ENCODE results near the gene SLC25A38.

SLC25A38 gene

GRCh38 chr3:39388741-39389248, 5.6 kb downstream of the SLC25A38 start:
- Histone ChIP-seq H3K4me1 (ENCODE audit: control insufficient read depth, insufficient read depth, low read length) (peaks cover 13% of the 10 kb centered on the region), H3K36me3 (ENCODE audit: control insufficient read depth, insufficient read depth, low read length) (peaks cover 48% of the 10 kb centered on the region), H3K27me3 (ENCODE audit: control insufficient read depth, insufficient read depth, low read length) (no peaks in the 10 kb centered on the region), H3K9me3 (ENCODE audit: control insufficient read depth, insufficient read depth, low read depth, low read length) (no peaks in the 10 kb centered on the region), H3K27ac (ENCODE audit: low read depth, low read length) (no peak overlapping the region), H3K4me3 (ENCODE audit: low read depth, low read length) (no peak overlapping the region), H3K9ac (ENCODE audit: low read length) (no peak overlapping the region)

- Histone ChIP-seq H3K36me3 (ENCODE audit: control insufficient read depth, insufficient read depth, low read length) (peaks cover 62% of the 10 kb centered on the region), H3K9ac (ENCODE audit: low read length) (no peak overlapping the region), H3K27ac (ENCODE audit: low read depth, low read length) (no peak overlapping the region), H3K27me3 (ENCODE audit: control insufficient read depth, insufficient read depth, low read length) (no peaks in the 10 kb centered on the region), H3K4me1 (ENCODE audit: control insufficient read depth, insufficient read depth, low read length) (peaks cover 8% of the 10 kb centered on the region), H3K9me3 (ENCODE audit: control insufficient read depth, insufficient read depth, low read depth, low read length) (no peaks in the 10 kb centered on the region), H3K4me3 (ENCODE audit: low read depth, low read length) (no peak overlapping the region)
Observed at GRCh38 chr3:39390181-39390580, 7.0 kb downstream of the SLC25A38 start.

GRCh38 chr3:39396690-39397089, 13.5 kb downstream of the SLC25A38 start:
- Histone ChIP-seq H3K9me3 (ENCODE audit: control insufficient read depth, insufficient read depth, low read depth, low read length) (no peaks in the 10 kb centered on the region), H3K36me3 (ENCODE audit: control insufficient read depth, insufficient read depth, low read length) (peaks cover 60% of the 10 kb centered on the region), H3K4me3 (ENCODE audit: low read depth, low read length) (no peak overlapping the region), H3K9ac (ENCODE audit: low read length) (no peak overlapping the region), H3K4me1 (ENCODE audit: control insufficient read depth, insufficient read depth, low read length) (no peaks in the 10 kb centered on the region; the same call in 1 of the 2 replicates), H3K27ac (ENCODE audit: low read depth, low read length) (no peak overlapping the region), H3K27me3 (ENCODE audit: control insufficient read depth, insufficient read depth, low read length) (no peaks in the 10 kb centered on the region)

- Histone ChIP-seq H3K4me3 (ENCODE audit: low read depth, low read length) (no peak overlapping the region), H3K36me3 (ENCODE audit: control insufficient read depth, insufficient read depth, low read length) (peaks cover 40% of the 10 kb centered on the region), H3K27ac (ENCODE audit: low read depth, low read length) (no peak overlapping the region), H3K9me3 (ENCODE audit: control insufficient read depth, insufficient read depth, low read depth, low read length) (no peaks in the 10 kb centered on the region), H3K27me3 (ENCODE audit: control insufficient read depth, insufficient read depth, low read length) (no peaks in the 10 kb centered on the region), H3K4me1 (ENCODE audit: control insufficient read depth, insufficient read depth, low read length) (peaks cover 1% of the 10 kb centered on the region; the same call in 1 of the 2 replicates), H3K9ac (ENCODE audit: low read length) (no peak overlapping the region)
Observed at GRCh38 chr3:39398700-39399099, 15.5 kb downstream of the SLC25A38 start.

GRCh38 chr3:39401983-39402382, 18.8 kb downstream of the SLC25A38 start:
- no peak overlapping the region for H3K4me3 ChIP-seq (ENCODE audit: low read depth, low read length)
- peaks cover 11% of the 10 kb centered on the region; the same call in 1 of the 2 replicates for H3K36me3 ChIP-seq (ENCODE audit: control insufficient read depth, insufficient read depth, low read length)
- no peak overlapping the region for H3K9ac ChIP-seq (ENCODE audit: low read length)
- H3K27me3 ChIP-seq (ENCODE audit: control insufficient read depth, insufficient read depth, low read length): no peaks in the 10 kb centered on the region
- H3K9me3 ChIP-seq (ENCODE audit: control insufficient read depth, insufficient read depth, low read depth, low read length): no peaks in the 10 kb centered on the region
- H3K27ac ChIP-seq (ENCODE audit: low read depth, low read length): no peak overlapping the region
- H3K4me1 ChIP-seq (ENCODE audit: control insufficient read depth, insufficient read depth, low read length): peaks cover 21% of the 10 kb centered on the region

GRCh38 chr3:39404943-39405686, 21.9 kb downstream of the SLC25A38 start:
- peak overlapping the region; percentile 98 for H3K9ac ChIP-seq (ENCODE audit: low read length)
- peak overlapping the region; percentile 97 for H3K27ac ChIP-seq (ENCODE audit: low read depth, low read length)

GRCh38 chr3:39405687-39406367, 22.7 kb downstream of the SLC25A38 start:
- Histone ChIP-seq H3K27me3 (ENCODE audit: control insufficient read depth, insufficient read depth, low read length) (no peaks in the 10 kb centered on the region), H3K27ac (ENCODE audit: low read depth, low read length) (peak overlapping the region; percentile 97)

More at GRCh38 chr3:39404943-39405686, 21.9 kb downstream of the SLC25A38 start:
- Histone ChIP-seq H3K36me3 (ENCODE audit: control insufficient read depth, insufficient read depth, low read length) (peaks cover 33% of the 10 kb centered on the region), H3K4me1 (ENCODE audit: control insufficient read depth, insufficient read depth, low read length) (peaks cover 33% of the 10 kb centered on the region), H3K4me3 (ENCODE audit: low read depth, low read length) (peak overlapping the region; percentile 86), H3K27me3 (ENCODE audit: control insufficient read depth, insufficient read depth, low read length) (no peaks in the 10 kb centered on the region), H3K9me3 (ENCODE audit: control insufficient read depth, insufficient read depth, low read depth, low read length) (no peaks in the 10 kb centered on the region)

GRCh38 chr3:39406368-39407258, 23.4 kb downstream of the SLC25A38 start, which contains the start of gene RPSA:
RPSA (plus strand) TSS chr3:39406720; CDS start chr3:39407654, 934 bp downstream.
- Histone ChIP-seq H3K36me3 (ENCODE audit: control insufficient read depth, insufficient read depth, low read length) (peaks cover 48% of the 10 kb centered on the region), H3K9ac (ENCODE audit: low read length) (peak within 1 kb of the TSS; percentile 98), H3K4me3 (ENCODE audit: low read depth, low read length) (peak within 1 kb of the TSS; percentile 86), H3K4me1 (ENCODE audit: control insufficient read depth, insufficient read depth, low read length) (peaks cover 33% of the 10 kb centered on the region), H3K27ac (ENCODE audit: low read depth, low read length) (peak within 1 kb of the TSS; percentile 97), H3K27me3 (ENCODE audit: control insufficient read depth, insufficient read depth, low read length) (no peaks in the 10 kb centered on the region), H3K9me3 (ENCODE audit: control insufficient read depth, insufficient read depth, low read depth, low read length) (no peaks in the 10 kb centered on the region)

More at GRCh38 chr3:39405687-39406367, 22.7 kb downstream of the SLC25A38 start:
- Histone ChIP-seq H3K9me3 (ENCODE audit: control insufficient read depth, insufficient read depth, low read depth, low read length) (no peaks in the 10 kb centered on the region), H3K9ac (ENCODE audit: low read length) (peak overlapping the region; percentile 98), H3K36me3 (ENCODE audit: control insufficient read depth, insufficient read depth, low read length) (peaks cover 40% of the 10 kb centered on the region), H3K4me3 (ENCODE audit: low read depth, low read length) (peak overlapping the region; percentile 86), H3K4me1 (ENCODE audit: control insufficient read depth, insufficient read depth, low read length) (peaks cover 33% of the 10 kb centered on the region)

- Histone ChIP-seq H3K4me1 (ENCODE audit: control insufficient read depth, insufficient read depth, low read length) (peaks cover 33% of the 10 kb centered on the region), H3K9ac (ENCODE audit: low read length) (peak overlapping the region; percentile 98), H3K4me3 (ENCODE audit: low read depth, low read length) (peak overlapping the region; percentile 86), H3K27me3 (ENCODE audit: control insufficient read depth, insufficient read depth, low read length) (no peaks in the 10 kb centered on the region), H3K27ac (ENCODE audit: low read depth, low read length) (peak overlapping the region; percentile 97), H3K9me3 (ENCODE audit: control insufficient read depth, insufficient read depth, low read depth, low read length) (no peaks in the 10 kb centered on the region), H3K36me3 (ENCODE audit: control insufficient read depth, insufficient read depth, low read length) (peaks cover 54% of the 10 kb centered on the region)
Observed at GRCh38 chr3:39407259-39407629, 24.1 kb downstream of the SLC25A38 start.

GRCh38 chr3:39407773-39408492, 24.8 kb downstream of the SLC25A38 start:
- H3K9me3 ChIP-seq (ENCODE audit: control insufficient read depth, insufficient read depth, low read depth, low read length): no peaks in the 10 kb centered on the region
- no peaks in the 10 kb centered on the region for H3K27me3 ChIP-seq (ENCODE audit: control insufficient read depth, insufficient read depth, low read length)
- H3K9ac ChIP-seq (ENCODE audit: low read length): peak overlapping the region; percentile 98
- peak overlapping the region; percentile 86 for H3K4me3 ChIP-seq (ENCODE audit: low read depth, low read length)
- peaks cover 61% of the 10 kb centered on the region for H3K36me3 ChIP-seq (ENCODE audit: control insufficient read depth, insufficient read depth, low read length)
- H3K27ac ChIP-seq (ENCODE audit: low read depth, low read length): peak overlapping the region; percentile 97
- peaks cover 33% of the 10 kb centered on the region for H3K4me1 ChIP-seq (ENCODE audit: control insufficient read depth, insufficient read depth, low read length)

All from HUES6 (cell line).